GM12878 (cell line): ENCODE measurements around the gene TMEM132D. TPM values are rescaled to one million over a fixed set of nuclear protein-coding genes. Genes with fewer than 3 reads are reported as not detected.

ENCODE experiments used
- ATAC-seq: fragments of 200-7000 bp; cut with Tn5 transposase; 3 replicates; pipeline ENCODE4 v1.9.1; 2020; ENCODE audit warnings: mild to moderate bottlenecking, moderate library complexity
- BruUV-seq: library from RNA; stranded (reverse); fragments of 400-500 nt; replicated peaks from 2 replicates; lab custom pipeline; 2021; lab: Mats Ljungman, UMichigan
- CTCF ChIA-PET: fragments of 300-600 bp; sonication (Branson Sonifier 250); formaldehyde crosslinking; extraction: SDS; loops from one replicate; lab custom pipeline; 2021; ENCODE audit warnings: inconsistent platforms; lab: Yijun Ruan, JAX
- POLR2A ChIA-PET: fragments of 350-600 bp; formaldehyde crosslinking; extraction: SDS; loops from one replicate; lab custom pipeline; 2021; ENCODE audit warnings: inconsistent platforms; lab: Charles Lee
- RAD21 ChIA-PET: fragments of 300-600 bp; sonication (Branson Sonifier 250); formaldehyde crosslinking; loops from one replicate; lab custom pipeline; 2023; ENCODE audit warnings: antibody characterized with exemption; ENCODE audit not compliant: unreplicated experiment; lab: Charles Lee
- SMC1A ChIA-PET: fragments of 300-600 bp; sonication (Branson Sonifier 250); formaldehyde crosslinking; loops from one replicate; lab custom pipeline; 2023; ENCODE audit not compliant: unreplicated experiment, uncharacterized antibody; lab: Charles Lee
- DNase-seq: peaks from one replicate; pipeline ENCODE4 v3.0.0-alpha.2; 2011; ENCODE audit warnings: low read depth, low spot score
- FAIRE-seq: peaks from 3 replicates; lab custom pipeline; 2011; peaks lifted over from hg19 to GRCh38; lab: Jason Lieb, UNC
- H2AFZ ChIP-seq: 2 replicates; pipeline ENCODE4 v1.6.0; 2011; ENCODE audit warnings: low read depth, low read length, control low read depth; ENCODE audit not compliant: control insufficient read depth
- H3K27ac ChIP-seq: 2 replicates; pipeline ENCODE4 v1.5.1; 2011; ENCODE audit warnings: control low read depth; ENCODE audit not compliant: control insufficient read depth, insufficient read depth
- H3K27me3 ChIP-seq, 2 experiments: replicated peaks in 1 of 2; 2 replicates each; pipeline versions ENCODE4 v1.6.0 to v1.6.1; 2011; ENCODE audit warnings: low read length in 1 of 2; ENCODE audit not compliant: control insufficient read depth in 2 of 2, insufficient read depth in 2 of 2
- H3K36me3 ChIP-seq, 2 experiments: 2 replicates each; pipeline ENCODE4 v1.5.1; 2011; ENCODE audit warnings: low read length in 1 of 2; ENCODE audit not compliant: control insufficient read depth in 2 of 2, insufficient read depth in 2 of 2
- H3K4me1 ChIP-seq: 2 replicates; pipeline ENCODE4 v1.6.1; 2011; ENCODE audit warnings: mild to moderate bottlenecking, low read length, moderate library complexity, mixed read lengths; ENCODE audit not compliant: control insufficient read depth, insufficient read depth
- H3K4me2 ChIP-seq: 2 replicates; pipeline ENCODE4 v1.6.0; 2011; ENCODE audit warnings: control low read depth; ENCODE audit not compliant: control insufficient read depth, insufficient read depth
- H3K4me3 ChIP-seq: fragments of 200-600 bp; sonication (generic); 2 replicates; pipeline ENCODE4 v1.5.1; 2016
- H3K79me2 ChIP-seq: 2 replicates; pipeline ENCODE4 v1.6.0; 2011; ENCODE audit warnings: low read length; ENCODE audit not compliant: control insufficient read depth, insufficient read depth
- H3K9ac ChIP-seq: 2 replicates; pipeline ENCODE4 v1.8.0; 2011; ENCODE audit warnings: low read length, control low read depth, mixed read lengths; ENCODE audit not compliant: control insufficient read depth, insufficient read depth
- H3K9me3 ChIP-seq: replicated peaks from 3 replicates; pipeline ENCODE4 v1.5.1; 2011; ENCODE audit warnings: mild to moderate bottlenecking, low read length; ENCODE audit not compliant: control insufficient read depth, insufficient read depth
- H4K20me1 ChIP-seq: 2 replicates; pipeline ENCODE4 v1.6.0; 2011; ENCODE audit not compliant: control insufficient read depth, insufficient read depth
- DPF2 ChIP-seq: fragments of 450-650 bp; IDR thresholded peaks from 2 replicates; pipeline ENCODE4 v1.6.1; 2017; ENCODE audit warnings: mild to moderate bottlenecking
- HDGF ChIP-seq: fragments of 450-650 bp; IDR thresholded peaks from 2 replicates; pipeline ENCODE4 v1.6.1; 2016; ENCODE audit warnings: antibody characterized with exemption
- KLF5 ChIP-seq: fragments of 450-650 bp; IDR thresholded peaks from 2 replicates; pipeline ENCODE4 v1.6.1; 2014; ENCODE audit warnings: mild to moderate bottlenecking; ENCODE audit not compliant: partially characterized antibody
- MEF2A ChIP-seq: IDR thresholded peaks from 2 replicates; pipeline ENCODE4 v1.6.1; 2011; ENCODE audit warnings: low read depth, mild to moderate bottlenecking, low read length, moderate library complexity; ENCODE audit not compliant: insufficient read depth
- PBX3 ChIP-seq: IDR thresholded peaks from 2 replicates; pipeline ENCODE4 v1.6.1; 2011; ENCODE audit warnings: mild to moderate bottlenecking, low read depth, low read length, moderate library complexity; ENCODE audit not compliant: insufficient replicate concordance
- ZBTB4 ChIP-seq: fragments of 450-650 bp; formaldehyde crosslinking; IDR thresholded peaks from 2 replicates; pipeline ENCODE4 v1.4.0; 2022; ENCODE audit warnings: mild to moderate bottlenecking, moderate library complexity
- WGBS: methylation state at CpG from one replicate; pipeline ENCODE4 v1.1.6; 2016; ENCODE audit warnings: low lambda C conversion rate; ENCODE audit not compliant: insufficient replicate concordance, insufficient coverage; ENCODE audit errors: missing lambda C conversion rate; 5-methylcytosine and 5-hydroxymethylcytosine counted together
- in situ Hi-C: fragments of 300-500 bp; cut with MboI; formaldehyde crosslinking; loops from 9 replicates; pipeline ENCODE4 v1.14.3; 2018; ENCODE audit warnings: mixed read lengths
- intact Hi-C: fragments of 100-400 bp; cut with micrococcal nuclease; formaldehyde crosslinking; loops from one replicate; pipeline ENCODE4 v1.14.2; 2022; ENCODE audit not compliant: unreplicated experiment
- polyA plus RNA-seq, 11 experiments: library from polyadenylated mRNA; depleted of rRNA in 4 of 11; unstranded in 6 of 11; stranded (reverse) in 5 of 11; fragments of >200 nt; fragmentation: Nextera tagmentation in 4 of 11; fragmentation: Illumina TruSeq in 1 of 11; extraction: Ambion mirVana in 4 of 11; extraction: Trizol in 1 of 11; gene quantifications; 1 replicate in 1 of 11; 2 replicates in 10 of 11; pipeline versions ENCODE4 v1.2.1 to v1.2.3, GENCODE V29; 2011 to 2016; ENCODE audit warnings: inconsistent platforms in 2 of 11, missing spikeins in 2 of 11, low read depth in 1 of 11
- total RNA-seq, 4 experiments: library from RNA; depleted of rRNA in 3 of 4; stranded (reverse); fragments of >200 nt in 3 of 4; fragmentation: Illumina TruSeq in 1 of 4; extraction: Trizol in 1 of 4; gene quantifications; 2 replicates each; pipeline versions ENCODE4 v1.2.1 to v1.2.3, GENCODE V29; 2013 to 2021

TMEM132D gene
- total and polyA plus RNA-seq, 10 of the 15 experiments (the other 5 are each of a cell fraction or from before 2014, with no cell fraction given), result under 0.01 to 0.12 (median 0.02) TPM; not detected in 3

GRCh38 chr12:129351481-129351880 lies 552.3 kb downstream of the TMEM132D start:
- no peak for ATAC-seq
- Histone ChIP-seq H3K27me3 (no peaks in the 10 kb centered on the region), H3K27ac (no peak overlapping the region), H3K79me2 (no peaks in the 10 kb centered on the region), H3K4me2 (no peak overlapping the region), H3K4me3 (no peak overlapping the region), H3K4me1 (no peaks in the 10 kb centered on the region), H3K9me3 (no peaks in the 10 kb centered on the region), H3K9ac (no peak overlapping the region), H4K20me1 (no peaks in the 10 kb centered on the region), H3K36me3 (no peaks in the 10 kb centered on the region), H2AFZ (no peak overlapping the region)
- SMC1A ChIA-PET, result interaction anchor here (1.2 kb wide), 1 partner anchor 10 kb away, joined by 3 read pairs; no protein-coding TSS in a partner anchor
- DNase-seq, result no peak
- CTCF ChIA-PET, result no interaction called here
- RAD21 ChIA-PET, result no interaction called here
- POLR2A ChIA-PET, result no interaction called here
- WGBS, result 43% methylated on average over 6 of the region's 6 CpGs
- BruUV-seq, result no TSS peak
- intact Hi-C loops (no loop called here), in situ Hi-C loops (no loop called here)
- FAIRE-seq, result no peak
- TF ChIP-seq KLF5, result no peak
- no peak for TF ChIP-seq ZBTB4 (CRISPR knock-in tag)
- no peak for TF ChIP-seq DPF2
- no peak for TF ChIP-seq HDGF
- no peak for TF ChIP-seq MEF2A
- TF ChIP-seq PBX3, result no peak
